Neural crest cell (in vitro differentiated cells): ENCODE results near the gene CLIC6. TPM values are rescaled to one million over a fixed set of nuclear protein-coding genes. Genes with fewer than 3 reads are reported as not detected.
"Not testable (repeated sequence)": the region's sequence is repeated elsewhere in the genome, so short reads cannot be mapped to it uniquely, and the experiment has no call there.

Experiments
- DNase-seq: peaks from one replicate; pipeline ENCODE4 v3.0.0; 2021; ENCODE audit warnings: low read depth, mixed read lengths, low spot score
- H3K27ac Mint-ChIP-seq: one replicate; pipeline ENCODE4 v1.8.0; 2021; ENCODE audit warnings: mild to moderate bottlenecking, mixed read lengths; ENCODE audit not compliant: unreplicated experiment
- H3K27me3 Mint-ChIP-seq: 2 replicates; pipeline ENCODE4 v1.8.0; 2021; ENCODE audit warnings: low read depth, mild to moderate bottlenecking, mixed read lengths
- H3K36me3 Mint-ChIP-seq: 2 replicates; pipeline ENCODE4 v1.8.0; 2021; ENCODE audit warnings: low read depth, mild to moderate bottlenecking, mixed read lengths
- H3K4me1 Mint-ChIP-seq: 2 replicates; pipeline ENCODE4 v1.8.0; 2021; ENCODE audit warnings: mixed read lengths
- H3K4me3 Mint-ChIP-seq: one replicate; pipeline ENCODE4 v1.8.0; 2021; ENCODE audit warnings: mild to moderate bottlenecking, mixed read lengths
- H3K9me3 Mint-ChIP-seq: 2 replicates; pipeline ENCODE4 v1.8.0; 2021; ENCODE audit warnings: mixed read lengths
- CTCF ChIP-seq: fragments of 200-600 bp; sonication (generic); conservative IDR thresholded peaks from 2 replicates; pipeline ENCODE4 v1.5.0; 2021; ENCODE audit warnings: antibody characterized with exemption, mild to moderate bottlenecking
- total RNA-seq: library from RNA; stranded (reverse); gene quantifications from 2 replicates; pipeline ENCODE4 v1.2.1, GENCODE V29; 2021

Gene CLIC6
- total RNA-seq, 1 donor from 2014 or later: 0.19 TPM

- Mint-ChIP-seq H3K4me3 (no peak overlapping the region), H3K4me1 (no peaks in the 10 kb centered on the region), H3K36me3 (no peaks in the 10 kb centered on the region)
These were observed 47.3 kb downstream of the CLIC6 start for GRCh38 chr21:34715985-34716596.

GRCh38 chr21:34718529-34718928 lies 49.7 kb downstream of the CLIC6 start:
- not testable (repeated sequence) for H3K4me1 Mint-ChIP-seq, H3K4me3 Mint-ChIP-seq, DNase-seq, H3K36me3 Mint-ChIP-seq, H3K9me3 Mint-ChIP-seq, H3K27me3 Mint-ChIP-seq, H3K27ac Mint-ChIP-seq

More at GRCh38 chr21:34715985-34716596, 47.3 kb downstream of the CLIC6 start:
- no peak overlapping the region for H3K27ac Mint-ChIP-seq
- TF ChIP-seq CTCF: no peak
- no peaks in the 10 kb centered on the region for H3K9me3 Mint-ChIP-seq
- no peak for DNase-seq
- peaks cover 7% of the 10 kb centered on the region for H3K27me3 Mint-ChIP-seq

GRCh38 chr21:34722684-34723300 lies 54.0 kb downstream of the CLIC6 start:
- Mint-ChIP-seq H3K36me3 (no peaks in the 10 kb centered on the region), H3K9me3 (no peaks in the 10 kb centered on the region), H3K27me3 (peaks cover 4% of the 10 kb centered on the region), H3K4me1 (no peaks in the 10 kb centered on the region), H3K4me3 (no peak overlapping the region), H3K27ac (no peak overlapping the region)
- TF ChIP-seq CTCF: peak; percentile 58
- peak; percentile 6 for DNase-seq

GRCh38 chr21:34724131-34724856 lies 55.5 kb downstream of the CLIC6 start:
- H3K4me3 Mint-ChIP-seq: no peak overlapping the region
- H3K9me3 Mint-ChIP-seq: no peaks in the 10 kb centered on the region
- H3K27ac Mint-ChIP-seq: no peak overlapping the region
- H3K27me3 Mint-ChIP-seq: peaks cover 4% of the 10 kb centered on the region
- H3K4me1 Mint-ChIP-seq: no peaks in the 10 kb centered on the region
- H3K36me3 Mint-ChIP-seq: no peaks in the 10 kb centered on the region
- DNase-seq: no peak
- TF ChIP-seq CTCF: no peak

GRCh38 chr21:34724857-34725195 lies 56.0 kb downstream of the CLIC6 start:
- H3K27me3 Mint-ChIP-seq: peaks cover 4% of the 10 kb centered on the region
- H3K4me1 Mint-ChIP-seq: no peaks in the 10 kb centered on the region
- no peak for DNase-seq
- H3K9me3 Mint-ChIP-seq: peaks cover 2% of the 10 kb centered on the region
- H3K27ac Mint-ChIP-seq: no peak overlapping the region
- no peak for TF ChIP-seq CTCF
- H3K36me3 Mint-ChIP-seq: no peaks in the 10 kb centered on the region
- H3K4me3 Mint-ChIP-seq: no peak overlapping the region
